GM21381 (cell line): ENCODE measurements around the gene CNKSR1.
A peak's percentile ranks its signal among the peaks of the same experiment; 100 is the strongest.

Source experiments
- ATAC-seq: cut with Tn5 transposase; IDR thresholded peaks from one replicate; pipeline ENCODE4 v1.9.1; 2021; ENCODE audit warnings: mild to moderate bottlenecking, moderate library complexity; ENCODE audit not compliant: unreplicated experiment

Gene CNKSR1

DNA sequence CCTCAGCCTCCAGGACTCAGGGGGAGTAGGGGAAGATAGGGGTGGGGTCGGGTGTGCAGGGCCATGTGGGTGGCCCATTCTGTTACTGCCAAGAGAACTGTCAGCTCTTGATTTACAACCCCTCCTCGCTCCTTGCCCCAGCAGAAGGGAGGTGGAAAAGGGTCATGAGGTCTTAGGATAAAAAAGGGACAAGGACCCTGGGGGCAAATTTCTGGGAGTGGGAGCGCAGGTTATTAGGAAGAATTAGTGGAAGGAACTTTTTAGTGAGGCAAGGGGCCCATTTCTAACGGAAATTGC, 17.6 kb upstream of the CNKSR1 start:
- no peak for ATAC-seq

DNA sequence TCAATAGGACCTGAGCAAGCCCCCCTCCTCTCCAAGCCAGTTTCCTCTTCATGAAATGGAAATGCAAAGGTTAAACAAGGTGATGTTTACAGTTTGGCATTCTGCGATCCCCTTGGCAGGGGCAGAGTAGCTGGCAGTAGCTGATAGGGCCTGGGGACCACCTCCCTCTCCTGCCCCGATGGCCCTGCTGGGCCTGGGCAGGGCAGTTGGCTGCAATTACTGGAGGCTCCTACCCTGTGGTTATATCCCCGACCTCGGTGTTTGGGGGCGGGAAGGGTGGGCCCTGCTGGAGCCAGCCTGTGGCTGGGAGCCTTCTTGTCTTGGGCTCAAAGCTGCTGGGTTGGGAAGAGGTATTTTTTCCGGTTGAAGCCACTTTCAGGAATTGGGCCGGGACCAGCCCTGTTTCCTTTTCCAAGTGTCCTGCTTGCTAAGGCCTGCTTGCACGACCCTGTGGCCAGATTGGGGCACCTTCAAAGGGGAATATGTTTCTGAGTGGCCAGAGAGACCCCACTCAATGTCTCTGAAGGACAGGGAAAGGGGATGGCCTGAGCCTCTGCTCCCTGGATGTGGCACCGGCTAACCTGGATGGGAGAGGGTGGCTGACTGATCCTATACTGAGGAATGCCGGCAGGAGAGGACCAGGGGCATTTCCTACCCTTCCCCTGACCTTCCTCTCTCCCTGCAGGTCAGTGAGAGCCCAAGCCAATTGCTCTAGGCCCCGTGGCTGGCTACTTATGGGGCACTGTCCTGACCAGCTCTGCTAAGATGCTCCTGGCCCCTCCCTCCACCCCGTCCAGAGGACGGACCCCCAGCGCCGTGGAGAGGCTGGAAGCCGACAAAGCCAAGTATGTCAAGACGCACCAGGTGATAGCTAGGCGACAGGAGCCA, 16.5 kb upstream of the CNKSR1 start:
- ATAC-seq = no peak

DNA sequence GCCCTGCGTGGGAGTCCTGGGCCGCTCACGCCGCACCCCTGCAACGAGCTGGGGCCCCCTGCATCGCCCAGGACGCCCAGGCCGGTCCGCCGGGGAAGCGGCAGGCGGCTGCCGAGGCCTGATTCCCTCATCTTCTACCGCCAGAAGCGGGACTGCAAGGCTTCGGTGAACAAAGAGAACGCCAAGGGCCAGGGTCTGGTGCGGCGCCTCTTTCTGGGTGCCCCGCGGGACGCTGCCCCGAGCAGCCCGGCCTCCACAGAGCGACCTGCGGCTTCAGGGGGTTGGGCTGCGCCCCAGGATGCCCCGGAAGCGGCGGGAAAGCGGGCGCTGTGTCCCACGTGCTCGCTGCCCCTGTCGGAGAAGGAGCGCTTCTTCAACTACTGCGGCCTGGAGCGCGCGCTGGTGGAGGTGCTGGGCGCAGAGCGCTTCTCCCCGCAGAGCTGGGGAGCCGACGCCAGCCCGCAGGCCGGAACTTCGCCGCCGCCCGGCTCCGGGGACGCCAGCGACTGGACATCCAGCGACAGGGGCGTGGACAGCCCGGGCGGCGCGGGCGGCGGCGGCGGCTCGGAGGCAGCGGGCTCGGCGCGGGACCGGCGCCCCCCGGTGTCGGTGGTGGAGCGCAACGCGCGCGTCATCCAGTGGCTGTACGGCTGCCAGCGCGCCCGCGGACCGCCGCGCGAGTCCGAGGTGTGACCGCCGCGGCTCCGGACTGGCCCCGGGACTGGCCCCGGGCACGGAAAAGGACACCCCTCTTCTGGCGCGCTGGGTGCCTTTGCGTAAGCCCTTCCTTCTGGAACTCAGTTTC, 15.7 kb upstream of the CNKSR1 start:
- ATAC-seq = no peak

DNA sequence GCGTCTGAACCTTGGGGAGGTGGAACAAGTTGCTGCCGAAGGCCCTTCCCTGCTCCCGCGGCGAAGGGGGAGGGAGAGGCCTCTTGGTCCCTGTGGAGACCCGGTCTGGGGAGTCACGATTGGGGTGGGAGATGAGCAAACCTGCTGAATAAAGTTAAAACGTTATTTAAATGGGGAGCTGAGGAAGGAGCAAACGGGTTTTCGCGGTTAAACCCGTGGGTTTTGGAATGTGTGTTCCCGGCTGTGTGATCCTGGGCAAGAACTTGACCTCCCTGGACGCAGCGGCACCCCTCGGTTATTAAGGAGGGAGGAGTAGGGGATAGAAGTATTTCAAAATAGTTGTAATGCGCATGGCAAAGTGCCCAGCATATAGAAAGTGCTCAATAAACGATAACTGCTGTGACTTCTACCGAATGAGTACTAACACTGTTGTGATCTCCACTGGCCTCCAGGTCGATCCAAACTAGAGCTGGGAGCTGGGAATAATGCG, 15.0 kb upstream of the CNKSR1 start:
- ATAC-seq = no peak

DNA sequence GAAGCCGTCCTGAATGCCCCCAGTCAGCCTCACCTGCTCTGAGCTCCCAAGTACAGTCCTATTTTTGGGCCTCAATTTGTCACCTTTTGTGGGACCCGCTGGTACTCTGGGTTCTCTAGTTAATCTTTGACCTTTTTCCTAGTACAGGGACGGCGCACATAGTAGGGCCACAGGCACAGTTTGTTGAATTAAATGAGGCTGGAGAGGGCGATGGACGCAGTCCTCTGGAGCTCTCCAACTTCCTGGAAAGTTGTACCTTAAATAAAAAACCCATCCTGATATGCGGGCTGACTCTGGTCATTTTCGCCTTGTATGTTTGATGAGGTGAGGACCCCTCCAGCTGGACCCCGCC, 13.6 kb upstream of the CNKSR1 start:
- ATAC-seq = no peak

DNA sequence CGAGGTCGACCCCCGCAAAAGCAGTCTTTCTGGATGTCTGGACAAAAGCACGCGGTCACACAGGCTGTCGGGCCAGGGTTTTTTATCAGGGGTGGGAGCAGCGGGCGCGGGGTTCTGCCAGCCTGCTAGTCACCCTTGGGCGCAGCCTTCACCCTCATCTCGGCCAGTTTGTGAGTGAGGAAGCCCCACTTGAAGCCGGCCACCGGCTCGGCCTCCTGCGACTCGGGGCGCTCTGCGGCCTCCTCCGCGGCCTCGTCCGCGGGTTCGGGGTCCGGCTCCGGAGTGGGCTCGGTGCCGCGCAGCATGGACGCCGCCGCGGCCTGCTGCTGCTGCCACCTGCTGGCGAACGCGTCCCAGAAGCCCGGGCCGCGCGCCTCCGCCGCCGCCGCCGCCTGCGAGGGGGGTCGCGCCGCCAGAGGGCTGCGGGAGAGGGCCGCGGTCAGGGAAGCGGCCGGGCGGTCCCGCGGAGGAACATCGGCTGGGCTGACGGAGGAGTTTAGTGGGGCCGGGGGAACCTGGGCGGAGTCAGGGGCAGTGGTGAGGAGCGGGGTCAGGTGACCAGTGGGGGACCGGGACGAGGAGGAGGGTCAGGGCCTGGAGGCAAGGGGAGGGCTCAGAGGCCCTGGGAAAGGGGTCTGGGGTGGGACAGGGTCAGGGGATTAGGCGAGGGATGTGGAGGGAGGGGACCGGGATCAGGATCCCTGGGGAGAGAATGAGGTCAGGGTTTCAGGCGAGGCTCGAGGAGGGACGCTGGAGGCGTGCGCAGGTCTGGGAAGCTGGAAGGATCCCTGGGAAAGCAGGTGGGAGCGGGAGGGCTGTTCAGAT, 13.0 kb upstream of the CNKSR1 start:
- ATAC-seq = no peak

DNA sequence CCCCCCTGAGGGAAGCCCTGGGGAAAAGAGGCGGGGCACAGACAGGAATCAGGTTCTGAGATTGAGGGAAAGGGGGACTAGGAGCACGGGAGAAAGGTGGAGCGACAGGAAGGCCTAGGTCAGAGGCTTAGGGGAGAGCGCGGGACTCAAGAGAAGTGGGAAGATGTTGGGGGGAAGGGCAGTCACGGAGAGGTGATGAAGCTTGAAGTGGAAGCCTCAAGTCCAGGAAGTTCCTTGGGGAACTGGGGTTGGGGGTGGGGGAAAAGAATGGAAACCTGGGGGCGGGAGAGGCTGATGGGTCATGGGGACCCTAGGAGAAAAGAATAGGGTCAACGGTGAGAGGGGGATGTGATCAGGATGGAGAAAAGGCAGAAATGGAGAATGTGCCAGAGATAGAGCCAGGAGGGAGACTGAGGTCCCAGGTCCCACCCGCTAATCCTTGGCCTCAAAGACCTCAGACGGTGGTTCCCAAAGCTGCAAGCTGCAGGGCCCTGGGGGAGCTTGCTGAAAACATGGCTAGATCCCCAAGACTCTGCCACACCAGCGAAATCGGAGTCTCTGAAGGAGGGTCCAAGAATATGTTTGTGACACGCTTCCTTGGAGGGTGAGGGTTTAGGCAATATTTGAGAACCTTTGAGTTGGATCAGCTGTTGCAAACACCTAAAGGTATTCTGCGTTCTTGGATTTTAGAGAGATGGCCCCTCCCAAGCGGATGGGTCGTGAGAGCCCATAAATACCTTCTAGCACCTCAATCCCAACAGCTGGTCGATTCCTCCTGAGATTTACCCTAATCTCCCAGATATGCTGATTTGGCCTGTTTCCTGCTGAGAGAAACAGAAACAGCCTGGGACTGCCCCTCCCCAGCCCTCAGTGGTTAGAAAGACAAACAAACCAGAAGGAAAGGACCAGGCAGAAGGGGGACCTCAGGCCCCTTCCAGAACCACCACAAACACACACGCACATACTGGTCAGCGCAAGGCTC, 12.1 kb upstream of the CNKSR1 start:
- ATAC-seq = no peak

DNA sequence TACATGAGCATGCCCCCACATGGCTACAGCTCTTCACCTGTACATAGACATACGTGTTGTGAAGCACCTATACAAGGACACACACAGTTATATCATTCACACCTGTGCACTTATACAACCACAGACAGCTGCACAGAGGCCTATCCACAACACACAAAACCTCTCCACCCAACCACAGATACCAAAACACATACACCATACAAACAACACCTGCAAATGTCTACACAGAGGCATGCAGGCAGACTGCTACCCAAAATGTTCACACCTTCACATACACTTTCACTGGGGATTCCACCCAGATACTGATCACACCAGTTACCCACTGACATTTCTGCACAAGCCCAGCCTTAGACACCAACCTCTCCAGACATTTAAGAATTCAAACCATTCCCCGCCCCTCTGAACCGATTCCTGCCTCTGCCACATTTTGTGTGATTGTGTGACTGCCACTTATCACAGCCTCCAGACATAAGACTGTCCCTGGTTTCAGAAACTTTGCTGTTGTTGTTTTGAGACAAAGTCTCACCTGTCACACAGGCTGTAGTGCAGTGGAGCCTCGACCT, 10.5 kb upstream of the CNKSR1 start:
- no peak for ATAC-seq

DNA sequence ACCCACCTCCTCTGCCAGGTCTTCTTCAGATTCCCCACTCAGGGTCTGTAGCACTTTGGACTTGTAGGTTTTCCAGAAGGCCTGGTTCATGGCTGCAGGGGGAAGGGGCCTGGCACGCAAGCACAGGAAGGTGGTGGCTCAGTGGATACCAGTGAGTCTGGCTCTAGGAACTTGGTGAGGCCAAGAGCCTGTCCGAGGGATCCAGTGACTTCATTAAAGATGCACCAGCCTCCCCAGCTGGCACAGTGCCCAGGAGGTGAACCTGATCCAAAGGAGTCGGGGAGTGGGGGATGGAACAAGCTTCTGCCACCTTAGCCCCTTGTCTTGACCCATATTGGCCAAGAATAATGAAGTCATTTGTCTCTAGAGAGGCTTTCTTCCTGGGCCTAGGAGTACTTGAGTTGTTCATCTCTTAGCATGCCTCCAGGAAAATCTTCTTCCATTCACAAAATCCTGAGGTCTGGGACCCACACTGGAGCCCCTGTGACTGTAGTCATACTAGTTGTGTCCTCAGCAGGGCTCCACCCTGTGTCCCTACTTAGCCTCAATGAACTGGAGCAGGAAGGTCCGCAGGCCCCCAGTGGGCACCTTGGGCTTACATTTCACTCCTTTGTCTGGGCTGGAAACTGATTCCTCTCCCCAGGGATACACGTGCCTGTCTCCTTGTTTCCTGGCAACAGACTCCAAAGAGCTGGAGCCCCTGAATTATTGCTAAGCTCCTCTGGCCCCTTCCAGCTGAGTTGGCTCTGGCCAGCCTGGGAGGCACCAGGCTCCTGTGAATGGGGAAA, 8.7 kb upstream of the CNKSR1 start, which contains the start of gene C1orf232:
Gene C1orf232, minus strand, starts transcription at position 554 of the 788 bp plus-strand sequence. Its CDS starts 464 bp downstream, at position 90.
- ATAC-seq = no peak

DNA sequence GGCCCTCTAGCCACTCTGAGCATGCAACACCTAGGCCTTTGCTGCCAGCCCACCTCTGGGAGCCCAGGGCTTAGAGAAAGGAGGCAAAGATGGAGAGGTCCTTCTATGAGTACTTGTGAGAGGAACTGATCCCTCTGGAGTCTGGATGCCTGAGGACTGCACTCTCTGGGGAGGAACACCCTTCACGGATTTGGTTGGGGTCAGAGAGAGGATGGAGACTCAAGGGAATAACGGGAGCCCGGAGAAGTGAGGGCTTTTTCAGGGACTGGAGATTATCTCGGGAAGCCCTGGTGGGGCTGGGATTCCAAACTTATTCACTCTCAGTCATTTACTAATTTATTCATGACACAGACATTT, 8.1 kb upstream of the CNKSR1 start:
- no peak for ATAC-seq

DNA sequence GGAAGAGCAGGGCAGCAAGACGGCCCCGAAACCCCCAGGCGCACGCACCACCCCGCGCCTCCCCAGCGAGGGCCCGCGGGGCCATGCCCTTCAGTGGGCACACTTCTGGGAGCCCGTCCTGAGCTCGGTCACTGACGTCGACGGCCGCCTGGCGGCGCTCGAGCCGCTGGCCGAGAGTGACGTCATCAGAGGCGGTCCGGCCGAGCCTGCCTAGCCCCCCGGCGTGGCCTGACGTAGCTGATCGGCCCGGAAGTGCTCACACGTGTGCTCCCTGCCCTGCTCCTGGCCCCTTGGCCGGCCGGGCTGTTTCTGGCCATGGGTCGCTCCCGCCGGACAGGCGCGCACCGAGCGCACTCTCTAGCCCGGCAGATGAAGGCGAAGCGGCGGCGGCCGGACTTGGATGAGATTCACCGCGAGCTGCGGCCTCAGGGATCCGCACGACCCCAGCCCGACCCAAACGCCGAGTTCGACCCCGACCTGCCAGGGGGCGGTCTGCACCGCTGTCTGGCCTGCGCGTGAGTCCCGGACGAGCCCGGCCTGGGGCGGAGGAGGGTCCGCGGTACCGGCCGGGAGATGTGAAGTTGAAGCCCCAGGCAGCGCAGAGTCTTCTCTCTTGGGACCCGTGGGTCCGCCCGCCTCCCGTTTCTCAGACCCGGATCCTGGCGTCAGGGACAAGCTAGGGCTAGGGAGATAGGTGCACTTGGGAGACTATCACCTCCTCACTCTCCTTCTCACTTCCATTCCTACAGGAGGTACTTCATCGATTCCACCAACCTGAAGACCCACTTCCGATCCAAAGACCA, 7.4 kb upstream of the CNKSR1 start, which contains the start of gene ZNF593:
Gene ZNF593, plus strand, starts transcription at position 240 of the 803 bp plus-strand sequence. Its CDS starts 76 bp downstream, at position 316.
- ATAC-seq = peak; percentile 85

DNA sequence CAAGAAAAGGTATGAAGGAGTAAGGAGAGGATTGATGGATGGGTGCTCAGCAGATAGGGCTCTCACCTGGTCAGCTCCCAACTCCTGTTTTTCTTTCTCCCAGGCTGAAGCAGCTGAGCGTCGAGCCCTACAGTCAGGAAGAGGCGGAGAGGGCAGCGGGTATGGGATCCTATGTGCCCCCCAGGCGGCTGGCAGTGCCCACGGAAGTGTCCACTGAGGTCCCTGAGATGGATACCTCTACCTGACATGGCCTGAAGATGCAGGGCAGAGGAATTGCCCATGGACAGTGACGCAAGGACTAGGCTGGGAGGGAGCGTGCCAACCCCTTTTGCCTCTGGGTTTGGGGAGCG, 6.8 kb upstream of the CNKSR1 start:
- no peak for ATAC-seq

DNA sequence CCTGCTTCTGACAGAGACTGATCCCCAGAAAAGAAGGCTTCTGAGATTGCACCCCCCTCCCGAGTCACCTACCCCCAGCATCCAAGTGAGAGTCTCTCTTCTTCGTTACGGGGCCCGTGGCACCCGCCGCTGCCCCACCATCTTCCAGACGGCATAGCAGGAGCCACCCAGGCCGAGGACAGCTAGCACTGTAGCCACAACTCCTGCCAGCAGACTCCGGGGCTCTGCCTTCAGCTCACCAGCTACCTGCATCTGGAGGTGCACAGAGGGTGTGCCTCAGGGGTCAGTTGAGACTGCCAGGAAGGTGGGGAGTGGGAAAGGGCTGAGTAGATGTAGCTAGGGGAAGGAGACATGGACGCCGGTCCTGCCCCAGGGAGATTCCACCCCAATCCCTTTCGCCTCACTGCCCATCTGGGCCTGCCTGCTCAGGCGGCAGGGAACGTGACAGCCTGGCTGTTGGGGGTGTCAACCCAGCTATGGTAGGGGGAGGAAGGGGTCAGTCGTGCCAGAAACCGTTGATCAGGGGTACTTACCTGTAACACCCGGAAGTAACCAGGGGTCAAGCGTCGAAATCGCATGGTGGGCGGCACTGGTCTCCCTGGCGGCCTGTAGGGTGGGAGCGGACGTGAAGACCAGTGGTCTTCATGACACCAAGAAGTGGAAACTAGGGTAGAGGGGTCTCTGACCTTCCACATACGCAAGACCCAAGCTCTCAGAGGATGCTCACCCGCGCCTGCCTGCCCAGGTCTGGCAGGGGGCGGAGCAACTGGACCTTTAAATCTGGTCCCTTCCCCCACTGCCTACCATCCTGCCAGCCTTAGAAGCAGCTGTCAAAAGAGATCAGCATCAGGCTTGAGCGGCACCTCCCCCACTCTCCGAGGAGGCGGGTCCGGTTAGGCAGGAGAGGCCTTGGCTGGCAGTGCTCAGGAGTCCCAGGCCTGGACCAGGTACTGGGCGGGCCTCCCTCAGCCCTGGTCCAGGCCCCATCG, 5.9 kb upstream of the CNKSR1 start, which contains the start of gene ZNF593OS:
Gene ZNF593OS, minus strand, starts transcription at position 749 of the 989 bp plus-strand sequence. Its CDS starts 171 bp downstream, at position 578.
- ATAC-seq = no peak

DNA sequence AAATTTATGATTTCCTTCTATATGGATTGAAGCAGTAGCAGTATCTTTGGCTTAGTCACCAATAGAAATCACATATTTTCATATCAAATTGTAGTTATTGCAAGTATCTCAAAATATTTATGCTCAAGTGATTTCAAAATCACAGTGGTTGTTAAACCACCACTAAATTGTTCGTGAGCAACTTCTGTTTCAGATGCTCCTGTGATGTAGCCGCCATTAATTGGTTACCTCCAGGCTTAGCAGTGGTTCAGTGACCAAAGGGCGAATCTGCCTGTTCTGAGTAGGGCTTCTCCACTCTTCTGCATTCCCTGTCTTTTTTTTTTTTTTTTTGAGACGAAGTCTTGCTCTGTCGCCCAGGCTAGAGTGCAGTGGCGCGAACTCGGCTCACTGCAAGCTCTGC, 1.9 kb upstream of the CNKSR1 start:
- ATAC-seq = no peak

DNA sequence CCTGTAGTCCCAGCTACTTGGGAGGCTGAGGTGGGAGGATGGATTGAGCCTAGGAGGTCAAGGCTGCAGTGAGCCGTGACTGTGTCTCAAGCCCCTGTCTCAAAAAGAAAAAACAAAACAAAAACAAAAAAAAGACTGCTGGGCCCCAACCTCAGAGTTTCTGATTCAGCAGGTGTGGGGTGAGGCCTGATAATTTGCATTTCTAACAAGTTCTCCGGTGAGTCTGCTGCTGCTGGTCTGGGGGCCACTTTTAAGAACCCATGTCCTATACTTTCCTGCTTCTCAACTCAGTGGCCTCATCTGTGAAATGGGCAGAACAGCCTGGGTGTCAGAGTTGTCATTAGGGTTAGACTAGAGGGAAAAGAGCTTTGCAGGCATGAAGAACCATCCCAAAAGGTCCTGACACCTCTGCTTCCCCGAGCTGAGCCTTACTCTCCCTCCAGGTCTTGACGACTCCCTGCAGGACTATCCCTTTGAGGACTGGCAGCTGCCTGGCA, 2.8 kb downstream of the CNKSR1 start:
- ATAC-seq = no peak

DNA sequence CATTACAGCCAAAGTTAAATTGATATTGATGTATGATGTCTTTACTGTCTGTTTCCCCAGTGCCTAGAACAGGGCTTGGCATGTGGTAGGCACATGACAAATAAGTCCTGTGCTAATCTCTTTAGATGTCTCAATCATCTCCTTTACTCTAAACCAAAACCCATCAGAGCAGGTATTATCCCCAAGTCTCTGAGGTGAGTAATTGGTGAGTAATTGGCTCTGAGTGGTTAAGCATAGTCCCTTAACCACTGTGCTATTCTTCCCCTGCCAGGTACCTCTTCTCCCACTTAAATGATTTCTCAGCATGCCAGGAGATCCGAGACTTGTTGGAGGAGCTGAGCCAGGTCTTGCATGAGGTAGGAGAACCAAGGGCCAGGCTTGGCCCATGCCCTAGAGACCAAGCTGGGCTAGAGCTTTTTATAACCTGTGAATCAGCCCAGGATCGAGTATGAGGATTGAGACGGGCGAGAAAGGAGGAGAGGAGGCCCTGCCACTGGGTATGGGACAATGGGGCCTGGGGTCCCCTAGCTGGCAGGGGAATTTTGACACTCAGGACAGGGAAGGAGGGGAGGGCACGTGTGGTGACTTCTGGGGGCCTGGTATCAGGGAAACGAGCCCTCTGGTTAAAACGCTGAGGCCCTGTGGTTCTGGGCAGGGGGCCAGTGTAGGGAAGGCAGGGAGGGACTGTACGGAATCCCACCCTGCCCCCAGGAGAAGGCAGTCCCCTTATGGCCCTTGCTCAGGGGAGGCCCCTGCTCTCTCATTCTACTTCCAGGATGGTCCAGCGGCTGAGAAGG, 4.5 kb downstream of the CNKSR1 start:
- no peak for ATAC-seq
